ENCODE data around the gene NCOA7.

- TF ChIP-seq POLR2A (IDR thresholded peaks at IDR 0.05): no peak
- TF ChIP-seq, protein P1, sequence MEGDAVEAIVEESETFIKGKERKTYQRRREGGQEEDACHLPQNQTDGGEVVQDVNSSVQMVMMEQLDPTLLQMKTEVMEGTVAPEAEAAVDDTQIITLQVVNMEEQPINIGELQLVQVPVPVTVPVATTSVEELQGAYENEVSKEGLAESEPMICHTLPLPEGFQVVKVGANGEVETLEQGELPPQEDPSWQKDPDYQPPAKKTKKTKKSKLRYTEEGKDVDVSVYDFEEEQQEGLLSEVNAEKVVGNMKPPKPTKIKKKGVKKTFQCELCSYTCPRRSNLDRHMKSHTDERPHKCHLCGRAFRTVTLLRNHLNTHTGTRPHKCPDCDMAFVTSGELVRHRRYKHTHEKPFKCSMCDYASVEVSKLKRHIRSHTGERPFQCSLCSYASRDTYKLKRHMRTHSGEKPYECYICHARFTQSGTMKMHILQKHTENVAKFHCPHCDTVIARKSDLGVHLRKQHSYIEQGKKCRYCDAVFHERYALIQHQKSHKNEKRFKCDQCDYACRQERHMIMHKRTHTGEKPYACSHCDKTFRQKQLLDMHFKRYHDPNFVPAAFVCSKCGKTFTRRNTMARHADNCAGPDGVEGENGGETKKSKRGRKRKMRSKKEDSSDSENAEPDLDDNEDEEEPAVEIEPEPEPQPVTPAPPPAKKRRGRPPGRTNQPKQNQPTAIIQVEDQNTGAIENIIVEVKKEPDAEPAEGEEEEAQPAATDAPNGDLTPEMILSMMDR (IDR thresholded peaks at IDR 0.05): no peak
These were observed 6.5 kb downstream of the NCOA7 start for GRCh38 chr6:125797120-125797885.

All from suprapubic skin (tissue), 3 donors.